Cardiac fibroblast (primary cell): Measurements from ENCODE around the gene ABCC1.
A peak's percentile ranks its signal among the peaks of the same experiment; 100 is the strongest.

Experiments
- DNase-seq, 2 donors: peaks; one replicate each; pipeline versions ENCODE4 v3.0.0 to v3.0.0-alpha.2; 2010; ENCODE audit warnings: low read depth in 2 of 2
- H3K4me3 ChIP-seq, 2 donors: replicated peaks in 1 of 2; 1 replicate in 1 of 2; 2 replicates in 1 of 2; pipeline ENCODE4 v1.5.1; 2011; ENCODE audit warnings: low read depth in 2 of 2, low read length in 2 of 2, mild to moderate bottlenecking in 2 of 2, moderate library complexity in 1 of 2
- TF ChIP-seq, protein P1 (sequence below): IDR thresholded peaks from one replicate; pipeline ENCODE4 v1.5.1; 2011; ENCODE audit warnings: low read depth, mild to moderate bottlenecking, low read length, inconsistent platforms

Gene ABCC1

GRCh38 chr16:15949210-15950160 lies at the start of gene ABCC1:
ABCC1 (plus strand) TSS chr16:15949616; CDS start chr16:15949752, 136 bp downstream.
- peak in 1 of 2 donors; percentile 39 for DNase-seq
- peak within 1 kb of the TSS; percentile 73 to 82 for H3K4me3 ChIP-seq
- TF ChIP-seq, protein P1, sequence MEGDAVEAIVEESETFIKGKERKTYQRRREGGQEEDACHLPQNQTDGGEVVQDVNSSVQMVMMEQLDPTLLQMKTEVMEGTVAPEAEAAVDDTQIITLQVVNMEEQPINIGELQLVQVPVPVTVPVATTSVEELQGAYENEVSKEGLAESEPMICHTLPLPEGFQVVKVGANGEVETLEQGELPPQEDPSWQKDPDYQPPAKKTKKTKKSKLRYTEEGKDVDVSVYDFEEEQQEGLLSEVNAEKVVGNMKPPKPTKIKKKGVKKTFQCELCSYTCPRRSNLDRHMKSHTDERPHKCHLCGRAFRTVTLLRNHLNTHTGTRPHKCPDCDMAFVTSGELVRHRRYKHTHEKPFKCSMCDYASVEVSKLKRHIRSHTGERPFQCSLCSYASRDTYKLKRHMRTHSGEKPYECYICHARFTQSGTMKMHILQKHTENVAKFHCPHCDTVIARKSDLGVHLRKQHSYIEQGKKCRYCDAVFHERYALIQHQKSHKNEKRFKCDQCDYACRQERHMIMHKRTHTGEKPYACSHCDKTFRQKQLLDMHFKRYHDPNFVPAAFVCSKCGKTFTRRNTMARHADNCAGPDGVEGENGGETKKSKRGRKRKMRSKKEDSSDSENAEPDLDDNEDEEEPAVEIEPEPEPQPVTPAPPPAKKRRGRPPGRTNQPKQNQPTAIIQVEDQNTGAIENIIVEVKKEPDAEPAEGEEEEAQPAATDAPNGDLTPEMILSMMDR = no peak

DNA sequence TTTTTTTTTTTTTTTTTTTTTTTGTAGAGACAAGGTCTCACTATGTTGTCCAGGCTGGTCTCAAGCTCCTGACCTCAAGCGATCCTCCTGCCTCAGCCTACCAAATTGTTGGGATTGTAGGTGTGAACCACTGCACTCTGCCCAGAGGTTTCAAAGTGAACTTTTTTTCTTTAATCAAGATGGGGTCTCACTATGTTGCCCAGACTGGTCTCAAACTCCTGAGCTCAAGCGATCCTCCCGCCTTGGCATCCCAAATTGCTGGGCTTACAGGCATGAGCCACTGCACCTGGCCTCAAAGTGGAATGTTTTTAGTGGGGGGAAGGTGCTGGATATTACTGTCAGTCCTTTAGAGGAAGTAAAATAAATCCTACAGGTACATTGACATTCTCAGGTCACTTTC lies 49.1 kb upstream of the ABCC1 start:
- DNase-seq = no peak

GRCh38 chr16:15900901-15901500 lies 48.4 kb upstream of the ABCC1 start:
- DNase-seq = peak in 1 of 2 donors; percentile 12
- H3K4me3 ChIP-seq = no peak overlapping the region
- TF ChIP-seq, protein P1 = no peak

More for the DNA sequence above, 49.1 kb upstream of the ABCC1 start:
- TF ChIP-seq, protein P1 = no peak
- H3K4me3 ChIP-seq = no peak overlapping the region

GRCh38 chr16:15903960-15904359 lies 45.5 kb upstream of the ABCC1 start:
- no peak for DNase-seq
- TF ChIP-seq, protein P1 = no peak
- no peak overlapping the region for H3K4me3 ChIP-seq

DNA sequence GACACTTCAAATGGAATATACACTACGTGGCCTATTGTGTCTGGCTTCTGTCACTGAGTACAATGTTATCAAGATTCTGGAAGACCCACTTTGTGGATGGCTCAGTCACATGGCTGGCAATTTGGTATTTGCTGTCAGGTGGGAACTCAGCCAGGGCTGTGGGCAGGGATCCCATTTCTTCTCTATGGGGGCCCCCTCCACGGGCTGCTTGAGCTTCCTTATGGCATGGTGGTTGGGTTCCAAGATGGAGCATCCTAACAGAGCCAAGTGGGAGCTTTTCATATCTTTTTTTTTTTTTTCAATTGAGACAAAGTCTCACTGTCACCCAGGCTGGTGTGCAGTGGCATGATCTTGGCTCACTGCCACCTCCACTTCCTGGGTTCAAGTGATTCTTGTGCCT lies 43.0 kb upstream of the ABCC1 start:
- TF ChIP-seq, protein P1 = no peak
- no peak overlapping the region for H3K4me3 ChIP-seq
- no peak for DNase-seq

GRCh38 chr16:15907863-15908478 lies 41.4 kb upstream of the ABCC1 start:
- TF ChIP-seq, protein P1 = no peak
- DNase-seq = peak; percentile 32 to 57
- no peak overlapping the region for H3K4me3 ChIP-seq
